ENCODE data around the gene VSIG10. TPM values are rescaled to one million over a fixed set of nuclear protein-coding genes. Genes with fewer than 3 reads are reported as not detected.

The VSIG10 gene
- total and polyA plus RNA-seq, 4 donors = 15.7 to 22.5 (median 18.3) TPM

DNA sequence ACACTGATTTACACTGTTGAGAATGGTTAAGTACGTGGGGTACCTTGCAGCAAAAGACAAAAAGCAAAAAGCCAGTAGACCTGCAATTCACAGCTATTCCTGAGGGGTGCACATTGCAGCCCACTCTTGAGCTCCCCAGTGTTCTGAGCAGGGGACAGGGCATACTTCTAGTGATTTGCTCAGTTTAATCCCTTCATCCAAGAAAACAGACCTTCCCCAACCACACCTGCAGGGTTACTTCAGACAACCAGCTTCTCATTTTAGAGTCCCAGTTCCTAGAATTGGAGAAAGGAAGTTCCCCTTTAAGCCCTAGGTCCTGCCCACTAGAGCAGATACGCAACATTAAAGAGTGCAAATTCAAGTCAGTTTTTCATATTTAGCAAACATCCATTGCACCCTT lies 39.2 kb downstream of the VSIG10 start:
- peaks cover 16% of the 10 kb centered on the region for H3K4me1 ChIP-seq (ENCODE audit: control insufficient read depth, insufficient read depth, low read length)
- peak in 2 of 6 donors; percentile 16 to 17 for DNase-seq (ENCODE audit: low read depth in 4 of 6, low spot score in 6 of 6)
- no peak overlapping the region for H3K27ac ChIP-seq (ENCODE audit: low read depth, low read length)
- no peaks in the 10 kb centered on the region for H3K27me3 ChIP-seq (ENCODE audit: control insufficient read depth, insufficient read depth, low read length)
- no peaks in the 10 kb centered on the region for H3K36me3 ChIP-seq (ENCODE audit: control insufficient read depth, insufficient read depth, low read length)
- WGBS (ENCODE audit: insufficient coverage) = 0% methylated on average over 1 of the region's 2 CpGs
- no peaks in the 10 kb centered on the region for H3K9me3 ChIP-seq (ENCODE audit: control insufficient read depth, insufficient read depth, low read length)
- no peak overlapping the region for H3K4me3 ChIP-seq (ENCODE audit: low read depth, low read length)

GRCh38 chr12:118063576-118064391 lies 40.0 kb downstream of the VSIG10 start:
- Histone ChIP-seq H3K27me3 (ENCODE audit: control insufficient read depth, insufficient read depth, low read length) (no peaks in the 10 kb centered on the region), H3K4me1 (ENCODE audit: control insufficient read depth, insufficient read depth, low read length) (peaks cover 16% of the 10 kb centered on the region), H3K36me3 (ENCODE audit: control insufficient read depth, insufficient read depth, low read length) (no peaks in the 10 kb centered on the region), H3K4me3 (ENCODE audit: low read depth, low read length) (no peak overlapping the region), H3K27ac (ENCODE audit: low read depth, low read length) (no peak overlapping the region), H3K9me3 (ENCODE audit: control insufficient read depth, insufficient read depth, low read length) (no peaks in the 10 kb centered on the region)
- 100% methylated on average over 3 of the region's 4 CpGs for WGBS (ENCODE audit: insufficient coverage)
- peak in 1 of 6 donors; percentile 6 for DNase-seq (ENCODE audit: low read depth in 4 of 6, low spot score in 6 of 6)

- under 1% methylated on average over 36 of the region's 44 CpGs for WGBS (ENCODE audit: insufficient coverage)
- Histone ChIP-seq H3K27ac (ENCODE audit: low read depth, low read length) (peak overlapping the region; percentile 96), H3K4me1 (ENCODE audit: control insufficient read depth, insufficient read depth, low read length) (peaks cover 16% of the 10 kb centered on the region), H3K36me3 (ENCODE audit: control insufficient read depth, insufficient read depth, low read length) (no peaks in the 10 kb centered on the region), H3K4me3 (ENCODE audit: low read depth, low read length) (peak overlapping the region; percentile 88), H3K27me3 (ENCODE audit: control insufficient read depth, insufficient read depth, low read length) (no peaks in the 10 kb centered on the region), H3K9me3 (ENCODE audit: control insufficient read depth, insufficient read depth, low read length) (no peaks in the 10 kb centered on the region)
- peak in 5 of 6 donors; percentile 35 to 83 (median 60) for DNase-seq (ENCODE audit: low read depth in 4 of 6, low spot score in 6 of 6)
Observed at GRCh38 chr12:118061873-118062843, 41.7 kb downstream of the VSIG10 start.

DNA sequence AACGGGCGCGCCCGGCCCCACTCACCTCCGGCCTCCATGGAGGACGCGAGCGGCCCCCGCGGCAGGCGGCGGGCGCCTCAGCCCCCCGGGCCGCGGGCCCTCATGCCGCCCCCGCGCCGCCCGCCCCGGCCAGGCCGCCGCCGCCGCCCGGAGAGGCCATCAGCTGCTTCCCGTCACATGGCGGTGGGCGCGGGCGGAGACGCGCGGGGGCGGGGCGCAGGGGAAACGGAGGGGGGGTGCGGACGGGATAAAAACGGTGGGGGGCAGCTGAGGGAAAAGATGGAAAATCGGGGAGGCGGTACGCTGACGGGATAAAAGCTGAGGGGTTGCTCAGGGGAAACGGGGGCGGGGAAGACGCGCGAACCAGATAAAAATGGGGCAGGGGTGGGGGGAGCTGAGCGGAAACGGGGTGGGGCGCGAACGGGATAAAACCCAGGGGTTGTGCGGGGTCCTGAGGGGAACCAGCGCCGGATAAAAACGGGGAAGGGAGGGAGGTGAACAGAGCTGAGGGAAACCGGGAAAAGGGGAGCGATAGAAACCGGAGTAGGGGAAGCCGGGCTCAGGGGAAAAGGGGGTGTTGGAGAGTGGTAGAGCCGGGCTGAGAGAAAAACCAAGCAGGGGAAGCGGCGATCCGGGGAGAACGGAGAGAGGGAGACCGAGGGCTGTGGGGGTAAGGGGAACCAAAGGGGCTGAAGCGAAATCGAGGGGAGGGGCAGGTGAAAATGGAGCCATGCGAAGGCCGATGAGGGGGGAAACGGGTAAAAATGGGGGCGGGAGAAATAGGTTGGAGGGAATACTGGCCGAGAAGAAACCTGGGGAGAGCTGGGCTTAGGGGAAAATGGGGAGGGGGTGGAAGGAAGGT lies 42.6 kb downstream of the VSIG10 start, which contains the start of gene WSB2:
Gene WSB2, minus strand, starts transcription at position 169 of the 862 bp plus-strand sequence. Its CDS starts 131 bp downstream, at position 38.
- H3K4me3 ChIP-seq (ENCODE audit: low read depth, low read length) = peak within 1 kb of the TSS; percentile 88
- WGBS (ENCODE audit: insufficient coverage) = 0% methylated on average over 73 of the region's 76 CpGs
- peak within 1 kb of the TSS; percentile 96 for H3K27ac ChIP-seq (ENCODE audit: low read depth, low read length)
- DNase-seq (ENCODE audit: low read depth in 4 of 6, low spot score in 6 of 6) = peak; percentile 35 to 96 (median 70)
- H3K36me3 ChIP-seq (ENCODE audit: control insufficient read depth, insufficient read depth, low read length) = no peaks in the 10 kb centered on the region
- H3K9me3 ChIP-seq (ENCODE audit: control insufficient read depth, insufficient read depth, low read length) = no peaks in the 10 kb centered on the region
- H3K4me1 ChIP-seq (ENCODE audit: control insufficient read depth, insufficient read depth, low read length) = peaks cover 16% of the 10 kb centered on the region
- no peaks in the 10 kb centered on the region for H3K27me3 ChIP-seq (ENCODE audit: control insufficient read depth, insufficient read depth, low read length)

DNA sequence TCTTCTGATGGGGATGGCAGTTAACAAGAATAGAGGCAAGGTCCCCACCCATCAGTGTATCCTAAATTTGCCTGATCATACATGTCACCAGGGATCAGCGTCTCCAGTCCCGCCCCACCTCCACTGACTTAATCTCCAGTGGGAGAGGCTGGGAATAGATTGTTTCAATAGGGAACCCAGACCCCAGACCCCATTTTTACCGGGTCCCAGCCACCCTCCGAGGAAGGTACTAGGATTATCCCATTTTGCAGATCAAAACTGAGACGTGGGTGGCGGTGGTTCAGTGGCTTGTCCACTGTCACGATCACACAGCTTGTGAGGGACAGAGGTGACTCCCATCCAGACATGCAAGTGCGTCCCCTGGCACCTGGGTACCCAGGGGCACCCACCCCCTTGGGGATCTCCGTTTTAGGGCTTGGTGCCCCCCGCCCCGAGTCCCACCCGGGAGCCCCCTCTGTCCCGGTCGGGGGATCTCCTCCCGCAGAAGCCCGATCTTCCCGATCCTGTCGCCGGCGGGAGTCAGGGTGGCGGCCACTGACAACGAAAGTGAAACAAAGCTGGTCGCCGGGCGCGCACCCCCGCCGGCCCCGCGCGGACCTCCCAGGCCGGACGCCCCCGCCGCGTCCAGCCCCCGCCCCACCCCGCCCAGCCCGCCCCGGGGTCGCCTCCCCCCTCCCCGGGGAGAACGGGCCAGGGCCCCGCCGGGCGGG lies 43.4 kb downstream of the VSIG10 start:
- Histone ChIP-seq H3K4me3 (ENCODE audit: low read depth, low read length) (peak overlapping the region; percentile 65), H3K4me1 (ENCODE audit: control insufficient read depth, insufficient read depth, low read length) (peaks cover 16% of the 10 kb centered on the region), H3K36me3 (ENCODE audit: control insufficient read depth, insufficient read depth, low read length) (no peaks in the 10 kb centered on the region), H3K27me3 (ENCODE audit: control insufficient read depth, insufficient read depth, low read length) (no peaks in the 10 kb centered on the region), H3K27ac (ENCODE audit: low read depth, low read length) (peak overlapping the region; percentile 96), H3K9me3 (ENCODE audit: control insufficient read depth, insufficient read depth, low read length) (no peaks in the 10 kb centered on the region)
- peak in 2 of 6 donors; percentile 46 to 51 for DNase-seq (ENCODE audit: low read depth in 4 of 6, low spot score in 6 of 6)
- under 1% methylated on average over 34 of the region's 46 CpGs for WGBS (ENCODE audit: insufficient coverage)

- no peaks in the 10 kb centered on the region for H3K36me3 ChIP-seq (ENCODE audit: control insufficient read depth, insufficient read depth, low read length)
- peaks cover 16% of the 10 kb centered on the region for H3K4me1 ChIP-seq (ENCODE audit: control insufficient read depth, insufficient read depth, low read length)
- peak overlapping the region; percentile 65 for H3K4me3 ChIP-seq (ENCODE audit: low read depth, low read length)
- peak overlapping the region; percentile 96 for H3K27ac ChIP-seq (ENCODE audit: low read depth, low read length)
- H3K27me3 ChIP-seq (ENCODE audit: control insufficient read depth, insufficient read depth, low read length) = no peaks in the 10 kb centered on the region
- peak in 2 of 6 donors; percentile 33 to 41 for DNase-seq (ENCODE audit: low read depth in 4 of 6, low spot score in 6 of 6)
- WGBS (ENCODE audit: insufficient coverage) = no CpG with 5 or more reads among the region's 11 CpGs
- no peaks in the 10 kb centered on the region for H3K9me3 ChIP-seq (ENCODE audit: control insufficient read depth, insufficient read depth, low read length)
Observed at GRCh38 chr12:118059341-118060191, 44.2 kb downstream of the VSIG10 start.

- DNase-seq (ENCODE audit: low read depth in 4 of 6, low spot score in 6 of 6) = no peak
- H3K4me1 ChIP-seq (ENCODE audit: control insufficient read depth, insufficient read depth, low read length) = peaks cover 16% of the 10 kb centered on the region
- H3K9me3 ChIP-seq (ENCODE audit: control insufficient read depth, insufficient read depth, low read length) = no peaks in the 10 kb centered on the region
- no peaks in the 10 kb centered on the region for H3K27me3 ChIP-seq (ENCODE audit: control insufficient read depth, insufficient read depth, low read length)
- H3K36me3 ChIP-seq (ENCODE audit: control insufficient read depth, insufficient read depth, low read length) = no peaks in the 10 kb centered on the region
- no peak overlapping the region for H3K27ac ChIP-seq (ENCODE audit: low read depth, low read length)
- no peak overlapping the region for H3K4me3 ChIP-seq (ENCODE audit: low read depth, low read length)
- WGBS (ENCODE audit: insufficient coverage) = 100% methylated on average over 4 of the region's 8 CpGs
Observed at GRCh38 chr12:118058881-118059280, 44.9 kb downstream of the VSIG10 start.

DNA sequence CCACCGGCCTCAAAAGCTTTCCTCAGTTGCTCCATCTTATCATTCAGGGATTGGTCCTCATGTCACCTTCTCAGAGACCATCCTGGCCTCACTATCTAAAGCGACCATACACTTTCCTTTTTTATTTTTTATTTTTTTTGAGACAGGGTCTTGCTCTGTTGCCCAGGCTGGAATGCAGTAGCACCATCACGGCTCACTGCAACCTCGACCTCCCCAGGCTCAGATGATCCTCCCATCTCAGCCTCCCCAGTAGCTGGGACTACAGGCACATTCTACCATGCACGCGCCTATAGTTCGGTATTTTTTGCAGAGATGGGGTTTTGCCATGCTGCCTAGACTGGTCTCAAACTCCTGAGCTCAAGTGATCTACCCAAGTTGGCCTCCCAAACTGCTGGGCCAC lies 45.6 kb downstream of the VSIG10 start:
- no peak overlapping the region for H3K4me3 ChIP-seq (ENCODE audit: low read depth, low read length)
- DNase-seq (ENCODE audit: low read depth in 4 of 6, low spot score in 6 of 6) = no peak
- no peaks in the 10 kb centered on the region for H3K27me3 ChIP-seq (ENCODE audit: control insufficient read depth, insufficient read depth, low read length)
- H3K9me3 ChIP-seq (ENCODE audit: control insufficient read depth, insufficient read depth, low read length) = no peaks in the 10 kb centered on the region
- no peaks in the 10 kb centered on the region for H3K36me3 ChIP-seq (ENCODE audit: control insufficient read depth, insufficient read depth, low read length)
- H3K4me1 ChIP-seq (ENCODE audit: control insufficient read depth, insufficient read depth, low read length) = peaks cover 16% of the 10 kb centered on the region
- H3K27ac ChIP-seq (ENCODE audit: low read depth, low read length) = no peak overlapping the region
- 88% methylated on average over 7 of the region's 7 CpGs for WGBS (ENCODE audit: insufficient coverage)

All from spinal cord (tissue), 10 donors.